ENCODE results near the gene CGB7. TPM values are rescaled to one million over a fixed set of nuclear protein-coding genes. Genes with fewer than 3 reads are reported as not detected.
"Not testable (repeated sequence)": the region's sequence is repeated elsewhere in the genome, so short reads cannot be mapped to it uniquely, and the experiment has no call there.

CGB7 gene
- total RNA-seq, 1 donor from 2014 or later = 7.1 TPM

GRCh38 chr19:49056101-49056901 is 1.2 kb downstream of the CGB7 start:
- peak overlapping the region; percentile 81 for H3K4me3 ChIP-seq (ENCODE audit: insufficient read depth, low read depth, low read length)
- DNase-seq (ENCODE audit: low read depth) (peak; percentile 35), FAIRE-seq (no peak)
- H2AFZ ChIP-seq (ENCODE audit: low read depth, low read length) = peak overlapping the region; percentile 78
- H3K27me3 ChIP-seq (ENCODE audit: insufficient read depth, low read length) = no peaks in the 10 kb centered on the region
- peak overlapping the region; percentile 90 for H3K4me2 ChIP-seq (ENCODE audit: low read length)
- Mint-ChIP-seq H3K4me1 (ENCODE audit: low read depth, unreplicated experiment) (peaks cover 11% of the 10 kb centered on the region), H3K4me3 (ENCODE audit: unreplicated experiment) (peak overlapping the region; percentile 93), H3K27me3 (ENCODE audit: low read depth, unreplicated experiment) (peaks cover 10% of the 10 kb centered on the region), H3K9me3 (ENCODE audit: unreplicated experiment) (no peaks in the 10 kb centered on the region), H3K36me3 (ENCODE audit: low read depth, unreplicated experiment) (peaks cover 7% of the 10 kb centered on the region), H3K27ac (ENCODE audit: unreplicated experiment) (peak overlapping the region; percentile 69)
- peaks cover 29% of the 10 kb centered on the region for H4K20me1 ChIP-seq (ENCODE audit: insufficient read depth, low read length)
- peaks cover 19% of the 10 kb centered on the region for H3K4me1 ChIP-seq (ENCODE audit: insufficient read depth, low read length)
- no peaks in the 10 kb centered on the region for H3K9me3 ChIP-seq (ENCODE audit: insufficient read depth, low read depth, low read length)
- H3K36me3 ChIP-seq (ENCODE audit: insufficient read depth, low read length) = no peaks in the 10 kb centered on the region
- TF ChIP-seq EZH2 (IDR thresholded peaks at IDR 0.05; ENCODE audit: insufficient read depth, low read length) (no peak), CTCF (IDR thresholded peaks at IDR 0.05; ENCODE audit: insufficient read depth, low read depth, low read length) (no peak)
- peak overlapping the region; percentile 81 for H3K9ac ChIP-seq (ENCODE audit: low read length)
- peak overlapping the region; percentile 23 for H3K27ac ChIP-seq (ENCODE audit: low read depth, low read length)
- peaks cover 52% of the 10 kb centered on the region for H3K79me2 ChIP-seq (ENCODE audit: insufficient read depth, low read length)

GRCh38 chr19:49050376-49051033 is 7.0 kb downstream of the CGB7 start:
- not testable (repeated sequence) for FAIRE-seq; H3K27me3 Mint-ChIP-seq (ENCODE audit: low read depth, unreplicated experiment); H3K9me3 ChIP-seq (ENCODE audit: insufficient read depth, low read depth, low read length); H3K79me2 ChIP-seq (ENCODE audit: insufficient read depth, low read length); H3K36me3 Mint-ChIP-seq (ENCODE audit: low read depth, unreplicated experiment); H4K20me1 ChIP-seq (ENCODE audit: insufficient read depth, low read length); H3K9me3 Mint-ChIP-seq (ENCODE audit: unreplicated experiment); H3K36me3 ChIP-seq (ENCODE audit: insufficient read depth, low read length); H3K27me3 ChIP-seq (ENCODE audit: insufficient read depth, low read length); H3K4me3 ChIP-seq (ENCODE audit: insufficient read depth, low read depth, low read length); H3K4me1 ChIP-seq (ENCODE audit: insufficient read depth, low read length)
- Mint-ChIP-seq H3K4me1 (ENCODE audit: low read depth, unreplicated experiment) (peaks cover 11% of the 10 kb centered on the region), H3K27ac (ENCODE audit: unreplicated experiment) (peak overlapping the region; percentile 91), H3K4me3 (ENCODE audit: unreplicated experiment) (peak overlapping the region; percentile 50)
- peak overlapping the region; percentile 50 for H2AFZ ChIP-seq (ENCODE audit: low read depth, low read length)
- peak overlapping the region; percentile 63 for H3K9ac ChIP-seq (ENCODE audit: low read length)
- peak overlapping the region; percentile 75 for H3K27ac ChIP-seq (ENCODE audit: low read depth, low read length)
- peak; percentile 78 for DNase-seq (ENCODE audit: low read depth)
- H3K4me2 ChIP-seq (ENCODE audit: low read length) = peak overlapping the region; percentile 62

GRCh38 chr19:49049834-49050233 is 7.7 kb downstream of the CGB7 start:
- H3K4me1 ChIP-seq (ENCODE audit: insufficient read depth, low read length); H3K4me3 ChIP-seq (ENCODE audit: insufficient read depth, low read depth, low read length); DNase-seq (ENCODE audit: low read depth); H3K27ac ChIP-seq (ENCODE audit: low read depth, low read length); H3K79me2 ChIP-seq (ENCODE audit: insufficient read depth, low read length); H3K27me3 Mint-ChIP-seq (ENCODE audit: low read depth, unreplicated experiment); FAIRE-seq; H3K4me3 Mint-ChIP-seq (ENCODE audit: unreplicated experiment); H2AFZ ChIP-seq (ENCODE audit: low read depth, low read length); H3K9me3 ChIP-seq (ENCODE audit: insufficient read depth, low read depth, low read length); H3K36me3 ChIP-seq (ENCODE audit: insufficient read depth, low read length); H4K20me1 ChIP-seq (ENCODE audit: insufficient read depth, low read length); H3K27me3 ChIP-seq (ENCODE audit: insufficient read depth, low read length); H3K9me3 Mint-ChIP-seq (ENCODE audit: unreplicated experiment); H3K36me3 Mint-ChIP-seq (ENCODE audit: low read depth, unreplicated experiment); H3K9ac ChIP-seq (ENCODE audit: low read length): not testable (repeated sequence)
- Mint-ChIP-seq H3K27ac (ENCODE audit: unreplicated experiment) (peak overlapping the region; percentile 91), H3K4me1 (ENCODE audit: low read depth, unreplicated experiment) (peaks cover 11% of the 10 kb centered on the region)
- peak overlapping the region; percentile 62 for H3K4me2 ChIP-seq (ENCODE audit: low read length)

- H2AFZ ChIP-seq (ENCODE audit: low read depth, low read length); H3K27me3 Mint-ChIP-seq (ENCODE audit: low read depth, unreplicated experiment); H3K4me1 ChIP-seq (ENCODE audit: insufficient read depth, low read length); H3K9me3 ChIP-seq (ENCODE audit: insufficient read depth, low read depth, low read length); H3K4me3 Mint-ChIP-seq (ENCODE audit: unreplicated experiment); H3K79me2 ChIP-seq (ENCODE audit: insufficient read depth, low read length); H3K36me3 ChIP-seq (ENCODE audit: insufficient read depth, low read length); H3K4me3 ChIP-seq (ENCODE audit: insufficient read depth, low read depth, low read length); H3K27ac ChIP-seq (ENCODE audit: low read depth, low read length); H4K20me1 ChIP-seq (ENCODE audit: insufficient read depth, low read length); FAIRE-seq; H3K36me3 Mint-ChIP-seq (ENCODE audit: low read depth, unreplicated experiment); H3K9ac ChIP-seq (ENCODE audit: low read length); H3K9me3 Mint-ChIP-seq (ENCODE audit: unreplicated experiment); DNase-seq (ENCODE audit: low read depth); H3K27me3 ChIP-seq (ENCODE audit: insufficient read depth, low read length): not testable (repeated sequence)
- H3K4me2 ChIP-seq (ENCODE audit: low read length) = peak within 1 kb of the TSS; percentile 62
- Mint-ChIP-seq H3K27ac (ENCODE audit: unreplicated experiment) (peak within 1 kb of the TSS; percentile 84), H3K4me1 (ENCODE audit: low read depth, unreplicated experiment) (peaks cover 11% of the 10 kb centered on the region)
Measured at GRCh38 chr19:49049011-49049410, 8.5 kb downstream of the CGB7 start, which contains the start of gene CGB8. CGB8 (minus strand) TSS chr19:49049111; CDS start chr19:49048739, 372 bp downstream.

GRCh38 chr19:49043548-49043947 is 14.0 kb downstream of the CGB7 start, which contains the start of gene CGB5:
CGB5 (plus strand) TSS chr19:49043848; CDS start chr19:49044210, 362 bp downstream.
- not testable (repeated sequence) for H3K4me3 Mint-ChIP-seq (ENCODE audit: unreplicated experiment)

More at GRCh38 chr19:49043548-49043947, 14.0 kb downstream of the CGB7 start, which contains the start of gene CGB5:
- H3K4me2 ChIP-seq (ENCODE audit: low read length); H3K27me3 ChIP-seq (ENCODE audit: insufficient read depth, low read length); H3K36me3 ChIP-seq (ENCODE audit: insufficient read depth, low read length); H2AFZ ChIP-seq (ENCODE audit: low read depth, low read length); H4K20me1 ChIP-seq (ENCODE audit: insufficient read depth, low read length); H3K79me2 ChIP-seq (ENCODE audit: insufficient read depth, low read length); H3K27ac Mint-ChIP-seq (ENCODE audit: unreplicated experiment); H3K36me3 Mint-ChIP-seq (ENCODE audit: low read depth, unreplicated experiment); FAIRE-seq; H3K27me3 Mint-ChIP-seq (ENCODE audit: low read depth, unreplicated experiment); H3K9me3 ChIP-seq (ENCODE audit: insufficient read depth, low read depth, low read length); H3K27ac ChIP-seq (ENCODE audit: low read depth, low read length); H3K4me3 ChIP-seq (ENCODE audit: insufficient read depth, low read depth, low read length); H3K9me3 Mint-ChIP-seq (ENCODE audit: unreplicated experiment); H3K9ac ChIP-seq (ENCODE audit: low read length); DNase-seq (ENCODE audit: low read depth): not testable (repeated sequence)
- H3K4me1 ChIP-seq (ENCODE audit: insufficient read depth, low read length) = peaks cover 14% of the 10 kb centered on the region
- peaks cover 14% of the 10 kb centered on the region for H3K4me1 Mint-ChIP-seq (ENCODE audit: low read depth, unreplicated experiment)

Measured in astrocyte (in vitro differentiated cells and primary cell).